Loucy (cell line): ENCODE data around the gene KCNJ15.

Experiments used
- EZH2phosphoT487 ChIP-seq: fragments of 200-600 bp; IDR thresholded peaks from 2 replicates; pipeline ENCODE4 v1.6.1; 2018; ENCODE audit warnings: antibody characterized with exemption, mild to moderate bottlenecking, moderate library complexity, borderline replicate concordance
- TF ChIP-seq, protein P1 (sequence below): fragments of 200-600 bp; sonication (generic); conservative IDR thresholded peaks from 2 replicates; pipeline ENCODE4 v1.5.1; 2014; ENCODE audit warnings: mild to moderate bottlenecking, antibody characterized with exemption, low read length

DNA sequence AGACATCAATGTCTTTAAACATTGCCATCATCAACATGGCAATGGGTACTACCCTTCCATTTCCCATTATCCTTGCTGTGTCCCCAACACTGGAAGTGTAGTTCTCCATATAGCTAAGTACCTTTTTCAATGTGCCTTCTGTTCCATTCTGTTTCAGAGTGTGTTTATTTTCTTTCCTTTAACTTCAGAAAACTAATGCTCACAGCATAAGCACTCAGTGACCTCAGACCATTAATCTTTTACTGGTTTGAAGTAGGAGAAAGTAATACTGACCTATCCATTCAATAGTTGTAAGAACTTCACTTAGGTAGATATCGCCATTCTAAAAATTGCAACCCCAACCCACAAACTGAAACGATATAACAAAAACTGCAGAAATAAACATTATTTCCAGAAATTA lies 37.8 kb downstream of the KCNJ15 start:
- TF ChIP-seq, protein P1, sequence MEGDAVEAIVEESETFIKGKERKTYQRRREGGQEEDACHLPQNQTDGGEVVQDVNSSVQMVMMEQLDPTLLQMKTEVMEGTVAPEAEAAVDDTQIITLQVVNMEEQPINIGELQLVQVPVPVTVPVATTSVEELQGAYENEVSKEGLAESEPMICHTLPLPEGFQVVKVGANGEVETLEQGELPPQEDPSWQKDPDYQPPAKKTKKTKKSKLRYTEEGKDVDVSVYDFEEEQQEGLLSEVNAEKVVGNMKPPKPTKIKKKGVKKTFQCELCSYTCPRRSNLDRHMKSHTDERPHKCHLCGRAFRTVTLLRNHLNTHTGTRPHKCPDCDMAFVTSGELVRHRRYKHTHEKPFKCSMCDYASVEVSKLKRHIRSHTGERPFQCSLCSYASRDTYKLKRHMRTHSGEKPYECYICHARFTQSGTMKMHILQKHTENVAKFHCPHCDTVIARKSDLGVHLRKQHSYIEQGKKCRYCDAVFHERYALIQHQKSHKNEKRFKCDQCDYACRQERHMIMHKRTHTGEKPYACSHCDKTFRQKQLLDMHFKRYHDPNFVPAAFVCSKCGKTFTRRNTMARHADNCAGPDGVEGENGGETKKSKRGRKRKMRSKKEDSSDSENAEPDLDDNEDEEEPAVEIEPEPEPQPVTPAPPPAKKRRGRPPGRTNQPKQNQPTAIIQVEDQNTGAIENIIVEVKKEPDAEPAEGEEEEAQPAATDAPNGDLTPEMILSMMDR = no peak
- TF ChIP-seq EZH2phosphoT487 = no peak
